GM21737 (cell line): Measurements from ENCODE around the gene DCLK1.
"Not testable (repeated sequence)": the region's sequence is repeated elsewhere in the genome, so short reads cannot be mapped to it uniquely, and the experiment has no call there.

Source experiments
- ATAC-seq: cut with Tn5 transposase; IDR thresholded peaks from one replicate; pipeline ENCODE4 v1.9.1; 2021; ENCODE audit warnings: mild to moderate bottlenecking, moderate library complexity; ENCODE audit not compliant: unreplicated experiment

The DCLK1 gene

GRCh38 chr13:36088463-36088862 lies 42.7 kb downstream of the DCLK1 start:
- no peak for ATAC-seq

DNA sequence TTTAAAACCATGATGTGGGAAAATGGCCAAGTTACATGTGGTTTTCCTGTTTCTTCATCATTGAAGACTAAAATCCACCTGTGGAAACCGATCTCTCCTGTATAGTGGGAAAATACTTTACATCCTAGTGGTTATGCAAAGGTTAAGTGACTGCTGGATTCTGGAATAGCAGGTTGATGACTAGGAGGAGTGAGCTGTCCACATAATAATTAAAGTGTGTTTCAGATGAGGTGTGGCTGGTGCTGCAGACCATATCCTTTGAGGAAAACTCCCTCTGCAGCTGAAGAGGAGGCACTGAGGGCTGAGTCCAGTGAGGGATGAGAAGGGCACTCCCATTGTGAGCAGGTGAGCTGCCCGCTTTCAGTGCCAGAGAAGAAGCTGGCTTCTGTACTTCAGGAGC lies 43.2 kb downstream of the DCLK1 start:
- ATAC-seq = no peak

DNA sequence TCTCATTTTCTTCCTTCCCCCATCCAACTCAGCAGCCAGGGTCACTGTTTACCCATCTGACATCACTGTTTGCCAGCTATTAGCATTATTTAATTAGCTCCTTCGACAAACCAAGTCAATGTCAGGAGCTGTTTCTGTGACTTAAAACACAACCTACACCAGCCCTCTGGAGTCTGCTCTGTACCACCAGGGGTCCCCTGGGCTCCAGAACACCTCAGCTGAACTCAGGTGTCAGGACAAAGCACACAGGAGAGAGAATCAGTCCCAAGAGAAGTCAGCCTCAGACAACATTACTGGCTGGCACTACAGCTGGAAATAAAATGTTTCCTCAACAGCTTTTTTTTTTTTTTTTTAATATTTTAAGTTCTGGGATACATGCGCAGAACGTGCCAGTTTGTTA lies 45.1 kb downstream of the DCLK1 start:
- ATAC-seq = no peak

DNA sequence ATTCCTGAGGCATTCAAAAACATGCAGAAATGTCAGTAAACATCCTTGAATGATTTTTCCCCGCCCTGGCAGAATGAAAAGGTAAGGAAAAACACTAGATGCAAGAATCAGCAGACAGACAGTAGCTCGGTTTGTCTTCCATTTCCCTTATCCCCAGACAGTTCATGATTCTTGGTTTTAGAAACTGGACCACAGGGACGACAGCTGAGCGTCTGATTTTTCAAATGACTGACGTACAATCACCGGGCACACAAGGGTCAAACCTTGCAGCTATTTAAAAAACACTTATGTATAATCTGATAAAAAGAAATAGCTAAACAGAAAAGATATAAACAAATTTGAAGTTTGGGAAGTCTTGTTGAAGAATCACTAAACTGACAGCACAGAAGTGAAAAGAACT lies 47.1 kb downstream of the DCLK1 start:
- no peak for ATAC-seq

DNA sequence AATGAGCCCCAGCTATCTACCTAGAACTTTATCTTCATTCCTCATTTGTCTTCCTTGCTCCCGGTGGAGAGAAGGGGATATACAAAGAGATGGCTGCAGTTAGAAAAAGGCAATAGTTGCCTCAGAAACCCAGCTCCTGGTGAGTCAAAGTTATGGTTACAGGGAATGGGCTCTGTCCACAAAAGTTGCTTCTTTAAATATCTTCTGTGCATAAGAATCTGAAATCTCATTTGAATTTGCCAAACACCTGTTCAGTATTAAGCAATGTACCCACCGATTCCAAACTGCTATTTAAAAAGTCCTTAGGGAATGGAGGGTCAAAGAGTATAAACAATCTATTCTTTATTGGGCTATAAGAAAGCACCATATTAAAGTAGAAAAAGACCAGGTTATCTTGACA lies 48.4 kb downstream of the DCLK1 start:
- ATAC-seq = no peak

GRCh38 chr13:36082396-36082795 lies 48.8 kb downstream of the DCLK1 start:
- ATAC-seq = no peak

DNA sequence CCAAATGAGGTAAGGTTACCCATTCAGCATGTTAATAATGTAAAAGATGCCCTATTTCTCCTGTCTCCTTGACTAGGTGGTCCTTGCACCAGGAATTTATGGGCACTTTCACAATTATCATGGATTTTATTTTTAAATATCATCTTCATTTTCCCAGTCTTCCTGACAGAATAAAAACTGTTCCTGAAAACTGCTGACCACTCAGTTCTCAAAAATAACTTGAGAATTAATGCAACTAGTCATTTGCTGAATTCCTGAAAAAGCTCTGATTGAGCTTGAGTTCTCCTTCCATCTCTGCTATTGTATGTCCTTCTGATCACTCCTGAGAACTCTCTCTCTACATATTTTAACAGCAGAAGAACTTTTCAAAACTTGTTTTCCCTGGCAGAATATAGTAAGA lies 55.0 kb downstream of the DCLK1 start:
- ATAC-seq = no peak

DNA sequence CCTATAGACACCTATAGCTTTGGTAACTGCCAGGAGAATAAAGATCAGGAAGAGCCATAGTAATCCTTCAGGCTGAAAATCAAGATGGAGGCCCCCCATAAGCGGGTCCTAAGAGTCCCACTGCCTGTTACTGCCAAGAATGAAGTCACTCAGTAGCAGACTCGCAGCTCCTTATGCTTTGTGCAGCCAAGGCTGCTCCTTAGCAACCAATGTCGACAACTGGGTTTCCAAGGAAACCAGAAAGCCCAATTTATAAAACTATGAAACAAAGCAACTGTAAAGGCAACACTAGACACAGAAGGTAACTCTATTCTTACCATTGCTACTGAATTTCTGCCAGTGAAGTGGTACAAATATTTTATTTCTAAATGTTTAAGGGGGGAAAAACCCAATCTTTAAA lies 56.5 kb downstream of the DCLK1 start:
- ATAC-seq = no peak

DNA sequence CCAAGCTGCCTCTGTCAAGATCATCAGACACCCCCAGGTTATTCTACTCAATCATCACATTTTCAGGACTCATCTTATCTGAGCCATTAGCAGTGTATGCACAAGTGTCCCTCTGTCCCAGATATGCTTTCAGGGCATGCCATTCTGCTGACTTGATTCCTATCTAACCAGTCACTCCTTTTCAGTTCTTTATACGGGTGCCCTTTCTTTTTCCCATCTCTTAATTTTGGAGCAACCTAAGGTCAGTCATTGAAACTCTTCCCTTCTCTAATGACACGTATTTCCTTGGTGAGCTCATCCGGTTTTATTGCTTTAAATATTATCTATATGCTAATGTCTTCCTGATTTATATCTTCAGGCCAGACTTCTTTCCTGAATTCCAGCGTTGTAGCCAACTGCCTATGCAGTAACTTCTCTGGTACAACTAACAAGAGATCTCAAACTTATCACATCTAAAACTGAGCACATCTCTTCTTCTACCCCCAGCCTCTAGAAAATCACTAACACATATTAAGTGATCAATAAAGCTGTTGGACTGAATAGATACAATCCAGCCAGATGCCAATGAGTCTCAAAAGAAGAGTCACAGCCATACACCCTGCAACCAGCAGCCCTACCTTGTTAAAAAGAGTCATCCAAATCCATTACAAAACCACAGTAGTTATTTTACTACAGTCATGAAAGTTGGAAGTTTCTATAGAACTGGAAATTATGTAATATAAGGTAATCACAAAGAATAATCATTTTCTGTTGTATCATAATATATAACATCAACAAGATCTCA lies 58.8 kb downstream of the DCLK1 start:
- ATAC-seq = no peak

- ATAC-seq = not testable (repeated sequence)
Measured at GRCh38 chr13:36070504-36071192, 60.5 kb downstream of the DCLK1 start.

- no peak for ATAC-seq
Measured at GRCh38 chr13:36069881-36070366, 61.3 kb downstream of the DCLK1 start.

GRCh38 chr13:36068991-36069390 lies 62.2 kb downstream of the DCLK1 start:
- ATAC-seq = no peak

GRCh38 chr13:36068566-36068965 lies 62.6 kb downstream of the DCLK1 start:
- no peak for ATAC-seq

DNA sequence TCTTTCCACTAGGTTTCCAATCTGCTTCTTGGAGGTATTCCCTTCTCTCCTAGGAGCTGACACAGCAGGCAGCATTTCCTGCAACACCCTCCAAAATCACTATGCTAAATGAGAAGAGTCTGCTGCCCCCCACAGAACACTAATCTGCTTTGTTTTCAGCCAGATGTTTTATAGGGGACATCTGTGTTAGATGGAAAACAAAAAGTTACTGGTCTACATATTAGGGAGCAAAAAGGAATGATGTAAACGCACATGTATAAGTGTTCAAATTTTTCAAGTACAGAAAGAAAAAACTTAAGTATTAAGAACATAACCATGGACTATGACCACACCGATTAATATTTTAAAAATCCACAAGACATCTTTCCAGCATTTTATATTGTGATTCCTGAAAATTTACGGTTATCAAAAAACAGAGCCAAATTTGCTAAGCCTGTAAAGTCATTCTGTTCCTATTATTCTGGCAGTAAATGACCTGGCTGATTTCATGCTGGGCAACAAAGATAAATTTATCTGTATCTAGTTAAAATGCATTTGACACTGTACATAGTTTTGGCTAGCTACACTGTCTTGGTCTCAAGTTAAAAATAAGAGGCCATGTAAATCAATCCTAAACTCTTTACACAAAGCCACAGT lies 63.3 kb downstream of the DCLK1 start:
- ATAC-seq = no peak

GRCh38 chr13:36062249-36062648 lies 68.9 kb downstream of the DCLK1 start:
- no peak for ATAC-seq

GRCh38 chr13:36061621-36062020 lies 69.6 kb downstream of the DCLK1 start:
- ATAC-seq = no peak

DNA sequence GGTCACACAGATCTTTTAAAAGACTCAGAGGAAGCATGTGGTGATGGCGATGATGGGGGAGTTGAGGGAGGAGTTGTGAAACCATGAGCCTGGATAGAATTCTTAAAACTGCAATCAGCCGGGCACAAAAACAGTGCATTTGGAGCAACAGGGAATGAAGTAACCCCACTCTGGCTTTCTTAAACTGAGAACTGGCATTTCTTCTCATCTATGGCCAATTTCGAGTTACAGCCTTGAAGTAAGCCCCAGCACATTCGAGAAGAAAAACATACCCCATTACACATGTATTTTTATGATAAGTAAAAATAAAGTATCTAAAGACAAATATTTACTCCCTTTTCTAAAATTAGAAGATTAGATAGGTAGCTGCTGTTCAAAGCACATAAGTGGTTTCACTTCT lies 70.1 kb downstream of the DCLK1 start:
- ATAC-seq = no peak

DNA sequence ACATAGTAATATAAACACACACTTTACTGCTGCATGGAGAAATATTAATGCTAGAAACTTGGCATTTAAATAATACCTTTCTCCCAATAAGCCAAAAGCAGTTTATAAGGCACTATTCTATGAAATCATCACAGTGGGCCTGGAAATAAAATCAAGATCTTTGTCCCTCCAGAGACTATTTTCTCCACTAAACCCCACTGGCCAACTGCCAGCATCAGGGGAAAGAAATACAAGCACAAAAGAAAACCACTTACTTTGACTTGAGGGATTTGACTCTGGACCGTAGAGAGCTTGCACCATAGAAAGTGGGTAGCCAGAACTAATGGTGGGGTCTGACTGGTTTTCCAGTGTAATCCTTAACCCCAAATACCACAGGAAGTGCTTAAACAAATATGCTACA lies 71.9 kb downstream of the DCLK1 start:
- ATAC-seq = no peak

- ATAC-seq = no peak
Measured at GRCh38 chr13:36058116-36058515, 73.1 kb downstream of the DCLK1 start.

DNA sequence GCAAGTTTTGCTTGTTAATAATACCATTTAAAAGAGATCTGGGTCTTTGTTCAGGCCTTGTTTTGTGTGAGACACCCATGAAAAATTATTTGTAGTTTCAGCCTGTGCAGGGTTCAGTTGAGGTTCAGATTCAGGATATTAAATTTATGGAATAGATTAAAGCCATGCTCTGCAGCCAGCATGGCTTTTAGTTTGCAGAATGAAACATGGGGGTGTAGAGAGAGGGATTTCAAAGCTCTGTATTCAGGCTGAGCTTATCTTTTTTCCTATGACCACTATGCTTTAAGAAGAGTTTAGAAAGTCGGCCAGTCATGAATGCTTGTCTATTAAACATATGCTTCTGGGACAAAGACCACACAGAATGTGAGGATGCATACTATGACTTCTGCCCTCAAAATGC lies 73.6 kb downstream of the DCLK1 start:
- no peak for ATAC-seq

GRCh38 chr13:36057041-36057440 lies 74.1 kb downstream of the DCLK1 start:
- no peak for ATAC-seq

DNA sequence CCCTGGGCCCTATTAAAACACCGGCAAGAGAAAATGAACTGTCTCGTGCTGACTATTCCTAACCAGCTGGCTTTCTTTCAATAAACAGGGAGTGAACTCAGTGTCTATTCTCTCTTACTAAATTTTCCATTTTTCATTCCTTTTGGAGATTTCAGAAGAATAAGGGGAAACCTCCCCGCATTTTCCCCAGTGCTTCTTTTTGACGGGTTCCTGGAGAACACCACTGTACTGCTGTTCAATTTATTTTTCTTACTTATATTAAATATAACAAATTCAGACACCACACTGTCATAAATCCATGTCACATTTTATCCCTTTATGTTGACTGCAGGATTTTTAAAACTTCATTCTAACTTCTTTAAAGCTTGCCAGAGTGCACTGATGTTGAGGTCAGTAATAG lies 75.8 kb downstream of the DCLK1 start:
- no peak for ATAC-seq
